OCI-LY3 (cell line): Measurements from ENCODE around the gene SRSF2.

Experiments
- H2AFZ ChIP-seq: fragments of 200-600, 300-600 bp; shearing (Covaris generic); 2 replicates; pipeline ENCODE4 v1.6.0; 2014; ENCODE audit warnings: antibody characterized with exemption, low read depth, low read length
- H3K27ac ChIP-seq: fragments of 200-600, 300-600 bp; sonication (generic); 2 replicates; pipeline ENCODE4 v1.5.1; 2014; ENCODE audit warnings: mild to moderate bottlenecking, low read length, moderate library complexity, mixed read lengths
- H3K27me3 ChIP-seq: fragments of 200-600, 300-600 bp; sonication (generic); 2 replicates; pipeline ENCODE4 v1.6.1; 2014; ENCODE audit warnings: low read depth, low read length, mixed read lengths
- H3K36me3 ChIP-seq: fragments of 200-600, 300-600 bp; sonication (generic); replicated peaks from 2 replicates; pipeline ENCODE3; 2014; ENCODE audit warnings: low read depth, low read length, mixed read lengths
- H3K4me1 ChIP-seq: fragments of 300-600, 200-600 bp; sonication (generic); 2 replicates; pipeline ENCODE4 v1.6.1; 2014; ENCODE audit warnings: low read length, mixed read lengths
- H3K4me2 ChIP-seq: fragments of 200-600, 300-600 bp; sonication (generic); 2 replicates; pipeline ENCODE4 v1.6.1; 2014; ENCODE audit warnings: low read length, mixed read lengths
- H3K4me3 ChIP-seq: fragments of 300-600, 200-600 bp; sonication (generic); 2 replicates; pipeline ENCODE4 v1.5.1; 2014; ENCODE audit warnings: antibody characterized with exemption, mild to moderate bottlenecking, low read length, moderate library complexity
- H3K79me2 ChIP-seq: fragments of 300-600, 200-600 bp; shearing (Covaris generic); 2 replicates; pipeline ENCODE4 v1.6.1; 2014; ENCODE audit warnings: mild to moderate bottlenecking, low read length, mixed read lengths
- H3K9ac ChIP-seq: fragments of 300-600, 200-600 bp; shearing (Covaris generic); 2 replicates; pipeline ENCODE4 v1.6.0; 2014; ENCODE audit warnings: mild to moderate bottlenecking, low read length, moderate library complexity
- H3K9me3 ChIP-seq: fragments of 200-600, 300-600 bp; shearing (Covaris generic); 2 replicates; pipeline ENCODE4 v1.6.1; 2014; ENCODE audit warnings: low read length, mixed read lengths; ENCODE audit not compliant: insufficient read depth
- H4K20me1 ChIP-seq: fragments of 200-600, 300-600 bp; sonication (generic); 2 replicates; pipeline ENCODE4 v1.6.1; 2016; ENCODE audit warnings: low read length, mixed read lengths; ENCODE audit not compliant: insufficient read depth
- CTCF ChIP-seq: fragments of 200-600, 300-600 bp; sonication (generic); IDR thresholded peaks from 2 replicates; pipeline ENCODE4 v1.5.1; 2014; ENCODE audit warnings: antibody characterized with exemption, low read length, low read depth
- EZH2phosphoT487 ChIP-seq: fragments of 200-600 bp; shearing (Covaris generic); IDR thresholded peaks from 2 replicates; pipeline ENCODE4 v1.6.1; 2018; ENCODE audit warnings: antibody characterized with exemption, mixed run types, low read depth

Gene SRSF2

DNA sequence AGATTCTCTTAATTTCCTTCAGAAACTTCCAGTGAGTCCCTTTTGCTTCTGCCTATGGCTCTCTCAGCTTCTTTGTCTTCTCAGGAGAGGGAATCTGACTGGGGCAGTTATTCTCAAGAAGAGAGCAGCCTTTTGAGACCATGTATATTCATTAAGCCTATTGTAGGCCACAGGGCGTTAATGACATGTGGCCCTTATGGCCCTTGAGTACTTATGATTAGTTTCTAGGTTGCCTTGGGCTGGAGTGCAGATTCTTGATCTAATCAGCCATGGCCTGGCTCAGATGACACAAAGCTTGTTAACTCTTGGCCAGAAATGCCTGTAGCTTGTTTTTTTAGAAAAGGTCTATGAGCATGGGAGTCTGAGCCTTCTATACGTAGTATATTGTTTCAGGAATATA is 18.2 kb upstream of the SRSF2 start:
- no peaks in the 10 kb centered on the region for H3K36me3 ChIP-seq

GRCh38 chr17:76753061-76753961 is 16.2 kb upstream of the SRSF2 start:
- H3K4me3 ChIP-seq: no peak overlapping the region
- H3K36me3 ChIP-seq: no peaks in the 10 kb centered on the region
- H3K27me3 ChIP-seq: no peaks in the 10 kb centered on the region
- no peak overlapping the region for H3K27ac ChIP-seq
- H3K9ac ChIP-seq: no peak overlapping the region
- no peaks in the 10 kb centered on the region for H3K79me2 ChIP-seq
- no peak for TF ChIP-seq CTCF
- TF ChIP-seq EZH2phosphoT487: no peak
- H3K9me3 ChIP-seq: no peaks in the 10 kb centered on the region
- peak overlapping the region; percentile 54 for H3K4me2 ChIP-seq
- H3K4me1 ChIP-seq: peaks cover 14% of the 10 kb centered on the region
- H2AFZ ChIP-seq: no peak overlapping the region
- no peaks in the 10 kb centered on the region for H4K20me1 ChIP-seq

More for the DNA sequence above, 18.2 kb upstream of the SRSF2 start:
- Histone ChIP-seq H3K4me3 (no peak overlapping the region), H3K4me2 (no peak overlapping the region), H3K4me1 (peaks cover 14% of the 10 kb centered on the region), H3K79me2 (no peaks in the 10 kb centered on the region), H3K9ac (no peak overlapping the region), H4K20me1 (no peaks in the 10 kb centered on the region), H3K27me3 (no peaks in the 10 kb centered on the region), H3K9me3 (no peaks in the 10 kb centered on the region), H3K27ac (no peak overlapping the region), H2AFZ (no peak overlapping the region)
- no peak for TF ChIP-seq CTCF
- TF ChIP-seq EZH2phosphoT487: no peak

DNA sequence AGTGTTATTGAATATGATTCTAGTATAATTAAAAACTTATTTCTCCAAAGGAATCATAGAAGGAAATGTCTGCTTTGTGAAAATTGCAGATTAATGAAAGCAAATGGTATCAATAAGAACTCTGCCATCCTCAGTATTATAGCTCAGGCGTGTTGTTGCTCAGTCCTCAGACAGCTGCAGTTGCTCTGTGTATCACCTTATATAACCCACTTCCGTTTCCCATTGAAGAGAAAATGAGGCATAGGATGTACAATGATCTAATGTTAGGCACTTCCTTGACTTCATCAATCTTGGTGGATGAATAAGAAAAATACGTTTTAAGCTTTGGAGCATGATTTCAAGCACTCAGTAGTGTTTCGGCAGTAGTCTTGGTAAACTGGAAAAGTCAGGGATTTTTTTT is 14.9 kb upstream of the SRSF2 start:
- Histone ChIP-seq H3K4me2 (no peak overlapping the region), H4K20me1 (no peaks in the 10 kb centered on the region), H3K4me3 (no peak overlapping the region), H3K4me1 (peaks cover 14% of the 10 kb centered on the region), H2AFZ (no peak overlapping the region), H3K36me3 (no peaks in the 10 kb centered on the region), H3K79me2 (no peaks in the 10 kb centered on the region), H3K27me3 (no peaks in the 10 kb centered on the region), H3K9ac (no peak overlapping the region), H3K9me3 (no peaks in the 10 kb centered on the region), H3K27ac (no peak overlapping the region)
- TF ChIP-seq CTCF (no peak), EZH2phosphoT487 (no peak)

DNA sequence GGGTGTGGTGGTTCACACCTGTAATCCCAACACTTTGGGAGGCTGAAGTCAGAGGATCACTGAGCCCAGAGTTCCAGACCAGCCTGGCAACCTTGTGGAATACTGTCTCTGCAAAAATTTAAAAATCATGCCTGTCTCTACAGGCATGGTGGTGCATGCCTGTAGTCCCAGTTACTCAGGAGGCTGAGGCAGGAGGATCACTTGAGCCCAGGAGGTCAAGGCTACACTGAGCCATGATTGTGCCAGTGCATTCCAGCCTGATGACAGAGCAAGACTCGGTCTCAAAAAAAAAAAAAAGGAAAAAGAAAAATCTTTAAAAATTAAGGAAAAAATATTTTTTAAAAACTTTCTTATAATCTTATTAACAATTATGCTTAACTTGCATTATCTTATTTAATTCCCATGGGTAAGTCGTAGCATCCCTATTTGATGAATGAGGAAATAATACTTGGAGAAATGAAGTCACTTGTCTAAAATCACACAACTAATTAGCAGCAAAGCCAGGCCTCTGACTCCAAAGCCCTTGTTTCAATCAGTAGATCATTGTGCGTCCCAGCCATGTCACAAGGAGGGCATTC is 14.4 kb upstream of the SRSF2 start:
- H3K9ac ChIP-seq: no peak overlapping the region
- H3K4me2 ChIP-seq: no peak overlapping the region
- no peaks in the 10 kb centered on the region for H3K79me2 ChIP-seq
- no peaks in the 10 kb centered on the region for H3K9me3 ChIP-seq
- TF ChIP-seq CTCF (no peak), EZH2phosphoT487 (no peak)
- no peaks in the 10 kb centered on the region for H4K20me1 ChIP-seq
- H3K4me3 ChIP-seq: no peak overlapping the region
- H3K27me3 ChIP-seq: no peaks in the 10 kb centered on the region
- H3K36me3 ChIP-seq: peaks cover 2% of the 10 kb centered on the region
- no peak overlapping the region for H2AFZ ChIP-seq
- peaks cover 14% of the 10 kb centered on the region for H3K4me1 ChIP-seq
- H3K27ac ChIP-seq: no peak overlapping the region
